GM10248 (cell line): ENCODE results near the gene ATP2C2.
"Not testable (repeated sequence)": the region's sequence is repeated elsewhere in the genome, so short reads cannot be mapped to it uniquely, and the experiment has no call there.

Experiments used
- CTCF ChIA-PET: fragments of 300-600 bp; sonication (Branson Sonifier 250); formaldehyde crosslinking; extraction: SDS; loops from one replicate; lab custom pipeline; 2021; ENCODE audit warnings: antibody characterized with exemption; lab: Yijun Ruan, JAX
- POLR2A ChIA-PET: fragments of 350-650 bp; sonication (Branson Sonifier 250); formaldehyde crosslinking; extraction: SDS; loops from one replicate; lab custom pipeline; 2020; ENCODE audit warnings: antibody characterized with exemption; lab: Yijun Ruan, JAX
- DNase-seq: peaks from one replicate; pipeline ENCODE4 v3.0.0; 2012; ENCODE audit errors: extremely low spot score
- TF ChIP-seq, protein P1 (sequence below): IDR thresholded peaks from 2 replicates; pipeline ENCODE4 v1.5.1; 2012; ENCODE audit warnings: mild to moderate bottlenecking, low read depth; ENCODE audit errors: extremely low read depth, missing control alignments, control extremely low read depth

ATP2C2 gene

DNA sequence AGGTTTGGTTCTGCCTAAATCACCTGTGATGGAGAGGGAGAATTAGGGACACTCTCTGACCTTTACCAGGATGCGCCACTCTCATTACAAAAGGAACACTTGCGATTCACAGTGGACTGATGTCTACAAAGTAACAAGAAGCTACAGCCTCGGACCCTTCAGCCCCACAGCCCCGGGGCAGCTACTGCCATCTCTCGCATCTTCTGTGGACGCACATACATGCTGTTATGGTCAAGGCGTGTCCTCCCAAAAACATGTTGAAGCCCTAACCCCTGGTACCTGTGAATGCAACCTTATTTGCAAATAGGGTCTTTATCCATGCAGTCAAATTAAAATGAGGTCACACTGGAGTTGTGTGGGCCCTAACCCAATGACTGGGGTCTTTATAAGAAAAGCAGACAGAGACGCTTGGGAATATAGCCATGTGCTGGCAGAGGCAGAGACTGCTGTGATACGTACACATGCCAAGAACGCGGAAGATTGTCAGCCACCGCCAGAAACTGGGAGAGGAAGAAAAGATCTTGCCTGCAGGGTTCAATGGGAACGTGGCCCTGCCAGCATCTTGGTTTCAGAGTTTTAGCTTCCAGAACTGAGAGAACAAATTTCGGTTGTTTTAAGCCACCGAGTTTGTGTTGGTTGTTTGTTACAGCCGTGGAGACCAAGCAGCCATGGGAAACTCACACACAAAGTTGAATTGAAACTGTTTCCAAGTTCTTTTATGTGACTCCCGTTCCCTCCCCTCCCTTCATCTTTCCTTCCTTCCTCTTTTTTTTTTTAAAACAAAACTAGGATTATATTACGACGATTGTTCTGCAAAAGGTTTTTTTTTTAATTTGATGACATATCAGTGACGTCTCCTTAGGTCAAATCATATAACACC is 23.1 kb downstream of the ATP2C2 start:
- POLR2A ChIA-PET, result no interaction called here
- TF ChIP-seq, protein P1, sequence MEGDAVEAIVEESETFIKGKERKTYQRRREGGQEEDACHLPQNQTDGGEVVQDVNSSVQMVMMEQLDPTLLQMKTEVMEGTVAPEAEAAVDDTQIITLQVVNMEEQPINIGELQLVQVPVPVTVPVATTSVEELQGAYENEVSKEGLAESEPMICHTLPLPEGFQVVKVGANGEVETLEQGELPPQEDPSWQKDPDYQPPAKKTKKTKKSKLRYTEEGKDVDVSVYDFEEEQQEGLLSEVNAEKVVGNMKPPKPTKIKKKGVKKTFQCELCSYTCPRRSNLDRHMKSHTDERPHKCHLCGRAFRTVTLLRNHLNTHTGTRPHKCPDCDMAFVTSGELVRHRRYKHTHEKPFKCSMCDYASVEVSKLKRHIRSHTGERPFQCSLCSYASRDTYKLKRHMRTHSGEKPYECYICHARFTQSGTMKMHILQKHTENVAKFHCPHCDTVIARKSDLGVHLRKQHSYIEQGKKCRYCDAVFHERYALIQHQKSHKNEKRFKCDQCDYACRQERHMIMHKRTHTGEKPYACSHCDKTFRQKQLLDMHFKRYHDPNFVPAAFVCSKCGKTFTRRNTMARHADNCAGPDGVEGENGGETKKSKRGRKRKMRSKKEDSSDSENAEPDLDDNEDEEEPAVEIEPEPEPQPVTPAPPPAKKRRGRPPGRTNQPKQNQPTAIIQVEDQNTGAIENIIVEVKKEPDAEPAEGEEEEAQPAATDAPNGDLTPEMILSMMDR, result no peak
- DNase-seq, result no peak
- CTCF ChIA-PET, result no interaction called here

DNA sequence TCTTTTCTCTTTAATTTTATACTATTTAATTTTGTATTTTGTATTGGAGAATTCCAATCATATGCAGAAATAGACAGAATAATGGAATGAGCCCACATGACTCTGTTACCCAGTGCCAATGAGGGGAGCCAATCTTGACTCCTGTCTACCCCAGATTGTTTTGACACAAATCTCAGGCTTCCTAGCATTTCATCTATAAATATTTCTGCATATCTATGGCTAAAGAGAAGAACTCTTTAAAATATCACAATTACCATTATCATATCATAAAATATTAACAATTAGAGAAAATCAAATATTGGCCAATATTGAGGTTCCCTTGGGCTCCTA is 23.7 kb downstream of the ATP2C2 start:
- CTCF ChIA-PET, result no interaction called here
- DNase-seq, result no peak
- TF ChIP-seq, protein P1, result no peak

DNA sequence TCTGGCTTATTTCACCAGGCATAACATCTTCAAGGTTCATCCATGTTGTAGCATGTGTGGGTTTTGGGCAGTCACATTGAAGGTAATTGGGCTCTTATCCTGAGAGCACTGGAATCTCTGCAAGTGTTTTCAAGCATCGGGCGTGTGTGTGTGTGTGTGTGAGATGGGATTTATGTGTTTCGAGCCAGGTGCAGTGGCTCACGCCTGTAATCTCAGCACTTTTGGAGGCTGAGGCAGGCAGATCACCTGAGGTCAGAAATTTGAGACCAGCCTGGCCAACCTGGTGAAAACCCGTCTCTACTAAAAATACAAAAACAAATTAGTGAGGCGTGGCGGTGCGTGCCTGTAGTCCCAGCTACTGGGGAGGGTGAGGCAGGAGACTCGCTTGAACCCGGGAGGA is 27.7 kb downstream of the ATP2C2 start:
- POLR2A ChIA-PET, DNase-seq, CTCF ChIA-PET: not testable (repeated sequence)

More for the DNA sequence above, 23.7 kb downstream of the ATP2C2 start:
- POLR2A ChIA-PET, result no interaction called here

DNA sequence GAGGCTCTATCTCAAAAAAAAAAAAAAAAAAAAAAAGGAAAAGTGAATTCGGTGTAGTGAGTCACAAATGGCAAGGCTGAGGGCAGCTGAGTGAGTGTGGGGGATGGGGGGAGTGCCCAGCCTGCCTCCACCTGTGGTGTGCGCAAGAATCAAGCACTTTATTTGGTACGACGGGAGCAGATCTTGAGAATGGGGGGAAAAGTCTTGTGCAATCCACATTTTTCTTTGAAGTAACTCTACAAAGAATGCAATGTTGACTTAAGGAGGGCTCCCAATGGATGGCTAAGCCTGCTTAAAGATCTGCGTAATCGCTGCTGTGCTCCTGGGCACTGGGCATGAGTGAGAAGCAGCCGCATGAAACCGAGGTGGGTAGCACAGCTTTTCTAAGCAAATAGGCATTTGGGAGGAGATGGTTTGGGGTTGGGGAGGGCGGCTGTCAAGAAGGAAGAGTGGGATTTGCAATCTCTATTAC is 28.2 kb downstream of the ATP2C2 start:
- POLR2A ChIA-PET, result no interaction called here
- DNase-seq, result no peak
- TF ChIP-seq, protein P1, result no peak
- CTCF ChIA-PET, result no interaction called here

DNA sequence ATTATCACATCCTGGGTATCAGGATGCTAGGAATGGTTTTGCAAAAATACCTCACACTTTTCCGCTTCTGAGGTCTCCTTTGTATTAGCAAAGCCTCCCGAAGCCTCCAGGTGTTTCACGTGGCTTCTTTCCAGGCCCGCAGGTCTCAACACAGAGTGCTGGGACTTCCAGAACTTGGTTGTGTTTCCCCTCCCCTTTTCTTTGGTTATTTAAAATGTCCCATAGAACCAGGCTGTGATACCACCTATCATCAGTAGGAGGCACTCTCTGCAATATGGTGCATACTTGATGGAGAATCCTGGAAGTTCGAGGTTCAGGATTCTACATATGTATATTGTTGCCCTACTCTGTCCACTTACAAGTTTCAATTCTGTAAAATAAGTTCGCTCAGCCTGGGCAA is 28.8 kb downstream of the ATP2C2 start:
- TF ChIP-seq, protein P1, result no peak
- DNase-seq, result no peak
- CTCF ChIA-PET, result no interaction called here
- POLR2A ChIA-PET, result no interaction called here

DNA sequence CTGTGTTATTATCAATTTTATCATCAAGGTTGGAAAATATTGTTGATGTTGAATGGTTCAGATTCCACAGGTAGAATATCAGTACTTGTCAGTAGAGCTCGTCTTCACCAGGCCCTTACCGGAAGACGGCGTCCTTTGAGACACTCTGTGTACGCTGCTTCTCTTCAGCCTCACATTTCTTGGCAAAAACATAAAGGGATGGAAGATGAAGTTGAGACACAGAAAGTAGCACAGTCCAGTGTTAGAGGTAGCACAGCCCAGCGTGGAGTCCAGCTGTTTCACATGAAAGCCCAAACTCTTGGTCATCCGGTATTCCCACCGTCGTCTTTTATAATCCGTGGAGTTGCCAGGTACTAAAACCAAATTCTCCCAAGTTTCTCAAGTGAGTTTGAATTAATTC is 30.4 kb downstream of the ATP2C2 start:
- TF ChIP-seq, protein P1, result no peak
- ChIA-PET CTCF (no interaction called here), POLR2A (no interaction called here)
- DNase-seq, result no peak

DNA sequence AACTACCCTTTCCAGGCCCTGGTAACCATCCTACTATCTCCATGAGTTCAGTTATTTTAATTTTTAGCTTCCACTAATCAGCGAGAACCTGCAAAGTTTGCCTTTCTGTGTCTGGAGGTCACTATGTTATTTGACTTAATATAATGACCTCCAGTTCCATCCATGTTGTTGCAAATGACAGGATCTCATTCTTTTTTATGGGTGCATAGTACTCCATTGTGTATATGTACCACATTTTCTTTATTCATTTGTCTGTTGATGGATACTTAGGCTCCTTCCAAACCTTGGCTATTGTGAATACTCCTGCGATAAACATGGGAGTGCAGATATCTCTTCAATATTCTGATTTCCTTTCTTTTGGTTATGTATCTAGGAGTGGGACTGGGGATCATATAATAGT is 31.6 kb downstream of the ATP2C2 start:
- CTCF ChIA-PET, POLR2A ChIA-PET, DNase-seq: not testable (repeated sequence)

DNA sequence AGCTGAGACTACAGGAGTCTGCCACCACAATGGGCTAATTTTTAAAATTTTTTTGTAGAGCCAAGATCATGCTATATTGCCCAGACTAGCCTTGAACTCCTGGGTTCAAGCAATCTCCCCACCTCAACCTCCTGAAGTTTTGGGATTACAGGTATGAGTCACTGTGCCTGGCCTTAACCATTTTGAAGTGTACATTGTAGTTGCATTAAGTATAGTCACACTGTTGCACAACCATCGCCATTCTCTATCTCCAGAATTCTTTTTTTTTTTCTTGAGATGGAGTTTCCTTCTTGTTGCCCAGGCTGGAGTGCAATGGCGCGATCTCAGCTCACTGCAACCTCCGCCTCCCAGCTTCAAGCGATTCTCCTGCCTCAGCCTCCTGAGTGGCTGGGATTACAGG is 35.1 kb downstream of the ATP2C2 start:
- POLR2A ChIA-PET, DNase-seq, CTCF ChIA-PET: not testable (repeated sequence)
